Measurements from ENCODE around the gene MAST3. TPM values are rescaled to one million over a fixed set of nuclear protein-coding genes. Genes with fewer than 3 reads are reported as not detected.

The MAST3 gene
- total and polyA plus RNA-seq, 8 donors = 13.7 to 27.5 (median 23.6) TPM

- ATAC-seq (no peak), FAIRE-seq (no peak), DNase-seq (no peak)
- TF ChIP-seq CTCF (IDR thresholded peaks at IDR 0.05) = no peak
- 71 to 79% methylated on average over 15 of the region's 15 CpGs for WGBS, 2 donors
- no peak overlapping the region for H3K27ac ChIP-seq
- H3K4me3 ChIP-seq = no peak overlapping the region
- intact Hi-C loops (cut with DNase I) = no loop called here
- no peaks in the 10 kb centered on the region for H3K9me3 ChIP-seq
- H3K36me3 ChIP-seq = no peaks in the 10 kb centered on the region
- no peaks in the 10 kb centered on the region for H3K27me3 ChIP-seq
- H3K4me1 ChIP-seq = no peaks in the 10 kb centered on the region
Observed at GRCh38 chr19:18069383-18069782, 28.2 kb upstream of the MAST3 start.

- intact Hi-C loops (cut with DNase I) = no loop called here
- no peaks in the 10 kb centered on the region for H3K4me1 ChIP-seq
Observed at GRCh38 chr19:18070181-18070580, 27.4 kb upstream of the MAST3 start.

GRCh38 chr19:18072335-18072734, 25.2 kb upstream of the MAST3 start:
- Histone ChIP-seq H3K4me1 (no peaks in the 10 kb centered on the region), H3K36me3 (no peaks in the 10 kb centered on the region), H3K9me3 (no peaks in the 10 kb centered on the region), H3K27me3 (no peaks in the 10 kb centered on the region), H3K27ac (no peak overlapping the region), H3K4me3 (no peak overlapping the region)
- WGBS, 2 donors = 84 to 98% methylated on average over 6 of the region's 6 CpGs
- ATAC-seq (no peak), FAIRE-seq (no peak), DNase-seq (peak in 1 of 6 donors; percentile 3)
- intact Hi-C loops (cut with DNase I) = no loop called here
- no peak for TF ChIP-seq CTCF (IDR thresholded peaks at IDR 0.05)

More at GRCh38 chr19:18070181-18070580, 27.4 kb upstream of the MAST3 start:
- 68 to 76% methylated on average over 11 of the region's 11 CpGs for WGBS, 2 donors
- DNase-seq (no peak), FAIRE-seq (no peak), ATAC-seq (no peak)
- no peaks in the 10 kb centered on the region for H3K9me3 ChIP-seq
- no peak for TF ChIP-seq CTCF (IDR thresholded peaks at IDR 0.05)
- H3K4me3 ChIP-seq = no peak overlapping the region
- H3K36me3 ChIP-seq = no peaks in the 10 kb centered on the region
- no peaks in the 10 kb centered on the region for H3K27me3 ChIP-seq
- no peak overlapping the region for H3K27ac ChIP-seq

- Histone ChIP-seq H3K4me1 (no peaks in the 10 kb centered on the region), H3K4me3 (no peak overlapping the region), H3K27me3 (no peaks in the 10 kb centered on the region), H3K36me3 (no peaks in the 10 kb centered on the region), H3K9me3 (no peaks in the 10 kb centered on the region), H3K27ac (no peak overlapping the region)
- TF ChIP-seq CTCF (IDR thresholded peaks at IDR 0.05) = no peak
- intact Hi-C loops (cut with DNase I) = no loop called here
- no peak for ATAC-seq
- no peak for FAIRE-seq
- DNase-seq = peak in 1 of 6 donors; percentile 20
- 76 to 81% methylated on average over 4 of the region's 4 CpGs for WGBS, 2 donors
Observed at GRCh38 chr19:18073197-18073596, 24.4 kb upstream of the MAST3 start.

GRCh38 chr19:18074192-18074591, 23.4 kb upstream of the MAST3 start:
- Histone ChIP-seq H3K27me3 (no peaks in the 10 kb centered on the region), H3K36me3 (no peaks in the 10 kb centered on the region), H3K27ac (no peak overlapping the region), H3K4me1 (no peaks in the 10 kb centered on the region), H3K9me3 (no peaks in the 10 kb centered on the region), H3K4me3 (no peak overlapping the region)
- intact Hi-C loops (cut with DNase I) = no loop called here
- DNase-seq (peak in 1 of 6 donors; percentile 7), ATAC-seq (peak in 3 of 4 donors; percentile 35 to 56 (median 46)), FAIRE-seq (no peak)
- 60 to 64% methylated on average over 9 of the region's 9 CpGs for WGBS, 2 donors
- no peak for TF ChIP-seq CTCF (IDR thresholded peaks at IDR 0.05)

Measured in pancreas (tissue), 10 donors.